Hepatocyte (in vitro differentiated cells): ENCODE data around the gene ESR1. TPM values are rescaled to one million over a fixed set of nuclear protein-coding genes. Genes with fewer than 3 reads are reported as not detected.

ENCODE experiments used
- DNase-seq: peaks from one replicate; pipeline ENCODE4 v3.0.0-alpha.2; 2016; ENCODE audit warnings: low spot score
- H2AFZ ChIP-seq: fragments of 200-600 bp; sonication (generic); 2 replicates; pipeline ENCODE4 v1.6.0; 2016; ENCODE audit warnings: antibody characterized with exemption, mild to moderate bottlenecking
- H3K27ac ChIP-seq: fragments of 200-600 bp; sonication (generic); 2 replicates; pipeline ENCODE4 v1.5.1; 2016; ENCODE audit warnings: mild to moderate bottlenecking
- H3K27me3 ChIP-seq: fragments of 200-600 bp; sonication (generic); 2 replicates; pipeline ENCODE4 v1.6.1; 2016
- H3K36me3 ChIP-seq: fragments of 200-600 bp; sonication (generic); replicated peaks from 2 replicates; pipeline ENCODE4 v1.5.1; 2016; ENCODE audit warnings: low read depth; ENCODE audit not compliant: insufficient read depth
- H3K4me1 ChIP-seq: fragments of 200-600 bp; sonication (generic); 2 replicates; pipeline ENCODE4 v1.5.1; 2016; ENCODE audit warnings: mild to moderate bottlenecking, moderate library complexity; ENCODE audit not compliant: insufficient read depth
- H3K4me2 ChIP-seq: fragments of 200-600 bp; sonication (generic); 2 replicates; pipeline ENCODE4 v1.6.0; 2016
- H3K4me3 ChIP-seq: fragments of 200-600 bp; sonication (generic); 2 replicates; pipeline ENCODE4 v1.5.1; 2016; ENCODE audit warnings: mild to moderate bottlenecking
- H3K79me2 ChIP-seq: fragments of 200-600 bp; sonication (generic); 2 replicates; pipeline ENCODE4 v1.6.0; 2017; ENCODE audit warnings: mild to moderate bottlenecking
- H3K9me2 ChIP-seq: fragments of 200-600 bp; sonication (generic); replicated peaks from 2 replicates; pipeline ENCODE4 v1.6.0; 2017; ENCODE audit warnings: mild to moderate bottlenecking; ENCODE audit not compliant: insufficient read depth
- H3K9me3 ChIP-seq: fragments of 200-600 bp; sonication (generic); 2 replicates; pipeline ENCODE4 v1.5.1; 2016; ENCODE audit warnings: low read depth, mild to moderate bottlenecking
- H4K20me1 ChIP-seq: fragments of 200-600 bp; sonication (generic); 2 replicates; pipeline ENCODE4 v1.6.0; 2016; ENCODE audit warnings: mild to moderate bottlenecking; ENCODE audit not compliant: insufficient read depth, poor library complexity, severe bottlenecking
- EZH2 ChIP-seq: fragments of 200-600 bp; sonication (generic); IDR thresholded peaks from 2 replicates; pipeline ENCODE4 v1.6.1; 2016; ENCODE audit warnings: antibody characterized with exemption, mild to moderate bottlenecking, borderline replicate concordance
- EZH2phosphoT487 ChIP-seq: fragments of 200-600 bp; sonication (generic); IDR thresholded peaks from one replicate; pipeline ENCODE4 v1.6.1; 2018; ENCODE audit warnings: antibody characterized with exemption, mild to moderate bottlenecking, low read depth, moderate library complexity; ENCODE audit not compliant: unreplicated experiment, severe bottlenecking
- WGBS: methylation state at CpG from one replicate; pipeline ENCODE4 v1.1.6; 2016; ENCODE audit warnings: low lambda C conversion rate; ENCODE audit errors: missing lambda C conversion rate; 5-methylcytosine and 5-hydroxymethylcytosine counted together
- polyA plus RNA-seq: library from polyadenylated mRNA; unstranded; fragments of >200 nt; fragmentation: Nextera tagmentation; extraction: Ambion mirVana; gene quantifications from 2 replicates; pipeline ENCODE4 v1.2.1, GENCODE V29; 2016
- total RNA-seq: library from RNA; depleted of rRNA; stranded (reverse); fragments of >200 nt; gene quantifications from 2 replicates; pipeline ENCODE4 v1.2.3, GENCODE V29; 2014
- TF ChIP-seq, protein P1 (sequence below): fragments of 200-600 bp; sonication (generic); IDR thresholded peaks from 2 replicates; pipeline ENCODE4 v1.5.1; 2016; ENCODE audit warnings: antibody characterized with exemption, mild to moderate bottlenecking; ENCODE audit not compliant: poor library complexity

Gene ESR1
- total and polyA plus RNA-seq, 2 experiments from 2014 or later = 0.07 TPM; not detected in 1

DNA sequence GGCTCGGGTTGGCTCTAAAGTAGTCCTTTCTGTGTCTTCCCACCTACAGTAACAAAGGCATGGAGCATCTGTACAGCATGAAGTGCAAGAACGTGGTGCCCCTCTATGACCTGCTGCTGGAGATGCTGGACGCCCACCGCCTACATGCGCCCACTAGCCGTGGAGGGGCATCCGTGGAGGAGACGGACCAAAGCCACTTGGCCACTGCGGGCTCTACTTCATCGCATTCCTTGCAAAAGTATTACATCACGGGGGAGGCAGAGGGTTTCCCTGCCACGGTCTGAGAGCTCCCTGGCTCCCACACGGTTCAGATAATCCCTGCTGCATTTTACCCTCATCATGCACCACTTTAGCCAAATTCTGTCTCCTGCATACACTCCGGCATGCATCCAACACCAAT, 291.2 kb downstream of the ESR1 start:
- H3K79me2 ChIP-seq = no peaks in the 10 kb centered on the region
- no peak overlapping the region for H3K27ac ChIP-seq
- H3K27me3 ChIP-seq = no peaks in the 10 kb centered on the region
- peaks cover 12% of the 10 kb centered on the region for H3K4me1 ChIP-seq
- TF ChIP-seq, protein P1, sequence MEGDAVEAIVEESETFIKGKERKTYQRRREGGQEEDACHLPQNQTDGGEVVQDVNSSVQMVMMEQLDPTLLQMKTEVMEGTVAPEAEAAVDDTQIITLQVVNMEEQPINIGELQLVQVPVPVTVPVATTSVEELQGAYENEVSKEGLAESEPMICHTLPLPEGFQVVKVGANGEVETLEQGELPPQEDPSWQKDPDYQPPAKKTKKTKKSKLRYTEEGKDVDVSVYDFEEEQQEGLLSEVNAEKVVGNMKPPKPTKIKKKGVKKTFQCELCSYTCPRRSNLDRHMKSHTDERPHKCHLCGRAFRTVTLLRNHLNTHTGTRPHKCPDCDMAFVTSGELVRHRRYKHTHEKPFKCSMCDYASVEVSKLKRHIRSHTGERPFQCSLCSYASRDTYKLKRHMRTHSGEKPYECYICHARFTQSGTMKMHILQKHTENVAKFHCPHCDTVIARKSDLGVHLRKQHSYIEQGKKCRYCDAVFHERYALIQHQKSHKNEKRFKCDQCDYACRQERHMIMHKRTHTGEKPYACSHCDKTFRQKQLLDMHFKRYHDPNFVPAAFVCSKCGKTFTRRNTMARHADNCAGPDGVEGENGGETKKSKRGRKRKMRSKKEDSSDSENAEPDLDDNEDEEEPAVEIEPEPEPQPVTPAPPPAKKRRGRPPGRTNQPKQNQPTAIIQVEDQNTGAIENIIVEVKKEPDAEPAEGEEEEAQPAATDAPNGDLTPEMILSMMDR = no peak
- TF ChIP-seq EZH2phosphoT487 (no peak), EZH2 (no peak)
- H3K9me2 ChIP-seq = no peaks in the 10 kb centered on the region
- H3K4me2 ChIP-seq = no peak overlapping the region
- H4K20me1 ChIP-seq = no peaks in the 10 kb centered on the region
- no peak for DNase-seq
- H3K9me3 ChIP-seq = no peaks in the 10 kb centered on the region
- no peaks in the 10 kb centered on the region for H3K36me3 ChIP-seq
- WGBS = 91% methylated on average over 14 of the region's 14 CpGs
- H2AFZ ChIP-seq = no peak overlapping the region
- no peak overlapping the region for H3K4me3 ChIP-seq

DNA sequence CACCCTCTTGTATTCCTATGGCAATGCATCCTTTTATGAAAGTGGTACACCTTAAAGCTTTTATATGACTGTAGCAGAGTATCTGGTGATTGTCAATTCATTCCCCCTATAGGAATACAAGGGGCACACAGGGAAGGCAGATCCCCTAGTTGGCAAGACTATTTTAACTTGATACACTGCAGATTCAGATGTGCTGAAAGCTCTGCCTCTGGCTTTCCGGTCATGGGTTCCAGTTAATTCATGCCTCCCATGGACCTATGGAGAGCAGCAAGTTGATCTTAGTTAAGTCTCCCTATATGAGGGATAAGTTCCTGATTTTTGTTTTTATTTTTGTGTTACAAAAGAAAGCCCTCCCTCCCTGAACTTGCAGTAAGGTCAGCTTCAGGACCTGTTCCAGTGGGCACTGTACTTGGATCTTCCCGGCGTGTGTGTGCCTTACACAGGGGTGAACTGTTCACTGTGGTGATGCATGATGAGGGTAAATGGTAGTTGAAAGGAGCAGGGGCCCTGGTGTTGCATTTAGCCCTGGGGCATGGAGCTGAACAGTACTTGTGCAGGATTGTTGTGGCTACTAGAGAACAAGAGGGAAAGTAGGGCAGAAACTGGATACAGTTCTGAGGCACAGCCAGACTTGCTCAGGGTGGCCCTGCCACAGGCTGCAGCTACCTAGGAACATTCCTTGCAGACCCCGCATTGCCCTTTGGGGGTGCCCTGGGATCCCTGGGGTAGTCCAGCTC, 292.1 kb downstream of the ESR1 start:
- no peak overlapping the region for H3K27ac ChIP-seq
- H3K4me3 ChIP-seq = no peak overlapping the region
- H3K79me2 ChIP-seq = no peaks in the 10 kb centered on the region
- WGBS = 70% methylated on average over 4 of the region's 4 CpGs
- no peaks in the 10 kb centered on the region for H3K9me3 ChIP-seq
- H4K20me1 ChIP-seq = no peaks in the 10 kb centered on the region
- H3K4me2 ChIP-seq = no peak overlapping the region
- no peak for TF ChIP-seq EZH2phosphoT487
- TF ChIP-seq, protein P1 = no peak
- no peak for TF ChIP-seq EZH2
- H3K27me3 ChIP-seq = no peaks in the 10 kb centered on the region
- no peaks in the 10 kb centered on the region for H3K36me3 ChIP-seq
- H3K9me2 ChIP-seq = no peaks in the 10 kb centered on the region
- no peak for DNase-seq
- peaks cover 12% of the 10 kb centered on the region for H3K4me1 ChIP-seq
- H2AFZ ChIP-seq = no peak overlapping the region

DNA sequence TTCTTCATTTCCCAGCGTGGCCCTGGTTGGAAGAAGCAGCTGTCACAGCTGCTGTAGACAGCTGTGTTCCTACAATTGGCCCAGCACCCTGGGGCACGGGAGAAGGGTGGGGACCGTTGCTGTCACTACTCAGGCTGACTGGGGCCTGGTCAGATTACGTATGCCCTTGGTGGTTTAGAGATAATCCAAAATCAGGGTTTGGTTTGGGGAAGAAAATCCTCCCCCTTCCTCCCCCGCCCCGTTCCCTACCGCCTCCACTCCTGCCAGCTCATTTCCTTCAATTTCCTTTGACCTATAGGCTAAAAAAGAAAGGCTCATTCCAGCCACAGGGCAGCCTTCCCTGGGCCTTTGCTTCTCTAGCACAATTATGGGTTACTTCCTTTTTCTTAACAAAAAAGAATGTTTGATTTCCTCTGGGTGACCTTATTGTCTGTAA, 292.7 kb downstream of the ESR1 start:
- Histone ChIP-seq H3K36me3 (no peaks in the 10 kb centered on the region), H2AFZ (no peak overlapping the region), H3K27ac (no peak overlapping the region), H3K4me2 (no peak overlapping the region), H3K79me2 (no peaks in the 10 kb centered on the region), H3K9me3 (no peaks in the 10 kb centered on the region), H3K4me1 (peaks cover 12% of the 10 kb centered on the region), H4K20me1 (no peaks in the 10 kb centered on the region), H3K27me3 (no peaks in the 10 kb centered on the region), H3K9me2 (no peaks in the 10 kb centered on the region), H3K4me3 (no peak overlapping the region)
- 64% methylated on average over 6 of the region's 7 CpGs for WGBS
- TF ChIP-seq EZH2phosphoT487 (no peak), EZH2 (no peak)
- TF ChIP-seq, protein P1 = no peak
- DNase-seq = no peak
